Measurements from ENCODE around the gene IL1RAPL1. TPM values are rescaled to one million over a fixed set of nuclear protein-coding genes. Genes with fewer than 3 reads are reported as not detected.
"Not testable (repeated sequence)": the region's sequence is repeated elsewhere in the genome, so short reads cannot be mapped to it uniquely, and the experiment has no call there.

The IL1RAPL1 gene
- total and polyA plus RNA-seq, 5 donors, result 0.48 to 3.1 (median 2.4) TPM

GRCh38 chrX:29315931-29316330 lies 728.7 kb downstream of the IL1RAPL1 start:
- Histone ChIP-seq H3K4me1 (ENCODE audit: control insufficient read depth, insufficient read depth, low read length) (no peaks in the 10 kb centered on the region), H3K27ac (ENCODE audit: low read length) (no peak overlapping the region), H3K9me3 (ENCODE audit: control insufficient read depth, low read length) (no peaks in the 10 kb centered on the region), H3K27me3 (ENCODE audit: control insufficient read depth, insufficient read depth) (no peaks in the 10 kb centered on the region), H3K4me3 (ENCODE audit: low read length) (no peak overlapping the region)
- DNase-seq, result no peak
- intact Hi-C loops (cut with DNase I), result no loop called here
- no peak for ATAC-seq
- WGBS, result 69% methylated on average over 3 of the region's 3 CpGs

GRCh38 chrX:29318012-29318411 lies 730.8 kb downstream of the IL1RAPL1 start:
- Histone ChIP-seq H3K9me3 (ENCODE audit: control insufficient read depth, low read length) (no peaks in the 10 kb centered on the region), H3K4me1 (ENCODE audit: control insufficient read depth, insufficient read depth, low read length) (no peaks in the 10 kb centered on the region), H3K4me3 (ENCODE audit: low read length) (no peak overlapping the region), H3K27ac (ENCODE audit: low read length) (no peak overlapping the region), H3K27me3 (ENCODE audit: control insufficient read depth, insufficient read depth) (no peaks in the 10 kb centered on the region)
- DNase-seq (no peak), ATAC-seq (no peak)
- WGBS, result 77% methylated on average over 1 of the region's 1 CpG
- intact Hi-C loops (cut with DNase I), result no loop called here

GRCh38 chrX:29332429-29332828 lies 745.2 kb downstream of the IL1RAPL1 start:
- H3K9me3 ChIP-seq (ENCODE audit: control insufficient read depth, low read length); H3K4me1 ChIP-seq (ENCODE audit: control insufficient read depth, insufficient read depth, low read length); H3K4me3 ChIP-seq (ENCODE audit: low read length); DNase-seq; intact Hi-C loops (cut with DNase I); ATAC-seq; H3K27me3 ChIP-seq (ENCODE audit: control insufficient read depth, insufficient read depth); H3K27ac ChIP-seq (ENCODE audit: low read length): not testable (repeated sequence)
- WGBS, result 92% methylated on average over 3 of the region's 3 CpGs

- H3K27ac ChIP-seq (ENCODE audit: low read length); ATAC-seq; DNase-seq; H3K27me3 ChIP-seq (ENCODE audit: control insufficient read depth, insufficient read depth); intact Hi-C loops (cut with DNase I); H3K4me1 ChIP-seq (ENCODE audit: control insufficient read depth, insufficient read depth, low read length); H3K4me3 ChIP-seq (ENCODE audit: low read length); H3K9me3 ChIP-seq (ENCODE audit: control insufficient read depth, low read length): not testable (repeated sequence)
- WGBS, result 93% methylated on average over 11 of the region's 27 CpGs
These were observed 745.8 kb downstream of the IL1RAPL1 start for GRCh38 chrX:29333091-29333490.

- Histone ChIP-seq H3K9me3 (ENCODE audit: control insufficient read depth, low read length) (no peaks in the 10 kb centered on the region), H3K4me3 (ENCODE audit: low read length) (no peak overlapping the region), H3K27me3 (ENCODE audit: control insufficient read depth, insufficient read depth) (no peaks in the 10 kb centered on the region), H3K4me1 (ENCODE audit: control insufficient read depth, insufficient read depth, low read length) (no peaks in the 10 kb centered on the region), H3K27ac (ENCODE audit: low read length) (no peak overlapping the region)
- intact Hi-C loops (cut with DNase I), result no loop called here
- DNase-seq, result no peak
- no peak for ATAC-seq
These were observed 761.0 kb downstream of the IL1RAPL1 start for GRCh38 chrX:29348288-29348687.

GRCh38 chrX:29359276-29359675 lies 772.0 kb downstream of the IL1RAPL1 start:
- H3K4me1 ChIP-seq (ENCODE audit: control insufficient read depth, insufficient read depth, low read length), result no peaks in the 10 kb centered on the region
- no peaks in the 10 kb centered on the region for H3K27me3 ChIP-seq (ENCODE audit: control insufficient read depth, insufficient read depth)
- WGBS, result 43% methylated on average over 1 of the region's 1 CpG
- no peak overlapping the region for H3K27ac ChIP-seq (ENCODE audit: low read length)
- DNase-seq (no peak), ATAC-seq (peak in 1 of 2 donors; percentile 49)
- no peak overlapping the region for H3K4me3 ChIP-seq (ENCODE audit: low read length)
- no peaks in the 10 kb centered on the region for H3K9me3 ChIP-seq (ENCODE audit: control insufficient read depth, low read length)
- intact Hi-C loops (cut with DNase I), result no loop called here

GRCh38 chrX:29374765-29375164 lies 787.5 kb downstream of the IL1RAPL1 start:
- ATAC-seq; DNase-seq; intact Hi-C loops (cut with DNase I); H3K27me3 ChIP-seq (ENCODE audit: control insufficient read depth, insufficient read depth); H3K4me1 ChIP-seq (ENCODE audit: control insufficient read depth, insufficient read depth, low read length); H3K4me3 ChIP-seq (ENCODE audit: low read length); H3K27ac ChIP-seq (ENCODE audit: low read length); H3K9me3 ChIP-seq (ENCODE audit: control insufficient read depth, low read length): not testable (repeated sequence)

GRCh38 chrX:29376584-29376983 lies 789.3 kb downstream of the IL1RAPL1 start:
- Histone ChIP-seq H3K4me1 (ENCODE audit: control insufficient read depth, insufficient read depth, low read length) (no peaks in the 10 kb centered on the region), H3K4me3 (ENCODE audit: low read length) (no peak overlapping the region), H3K27ac (ENCODE audit: low read length) (no peak overlapping the region), H3K27me3 (ENCODE audit: control insufficient read depth, insufficient read depth) (no peaks in the 10 kb centered on the region), H3K9me3 (ENCODE audit: control insufficient read depth, low read length) (no peaks in the 10 kb centered on the region)
- WGBS, result 59% methylated on average over 1 of the region's 1 CpG
- ATAC-seq (no peak), DNase-seq (no peak)
- intact Hi-C loops (cut with DNase I), result no loop called here

- intact Hi-C loops (cut with DNase I), result no loop called here
These were observed 795.6 kb downstream of the IL1RAPL1 start for GRCh38 chrX:29382811-29383210.

GRCh38 chrX:29388509-29388908 lies 801.3 kb downstream of the IL1RAPL1 start:
- WGBS, result 89% methylated on average over 1 of the region's 1 CpG
- Histone ChIP-seq H3K4me3 (ENCODE audit: low read length) (no peak overlapping the region), H3K27ac (ENCODE audit: low read length) (no peak overlapping the region), H3K9me3 (ENCODE audit: control insufficient read depth, low read length) (no peaks in the 10 kb centered on the region), H3K27me3 (ENCODE audit: control insufficient read depth, insufficient read depth) (no peaks in the 10 kb centered on the region), H3K4me1 (ENCODE audit: control insufficient read depth, insufficient read depth, low read length) (no peaks in the 10 kb centered on the region)
- intact Hi-C loops (cut with DNase I), result no loop called here
- ATAC-seq (no peak), DNase-seq (no peak)

More at GRCh38 chrX:29382811-29383210, 795.6 kb downstream of the IL1RAPL1 start:
- Histone ChIP-seq H3K4me1 (ENCODE audit: control insufficient read depth, insufficient read depth, low read length) (no peaks in the 10 kb centered on the region), H3K27me3 (ENCODE audit: control insufficient read depth, insufficient read depth) (no peaks in the 10 kb centered on the region), H3K9me3 (ENCODE audit: control insufficient read depth, low read length) (no peaks in the 10 kb centered on the region), H3K4me3 (ENCODE audit: low read length) (no peak overlapping the region), H3K27ac (ENCODE audit: low read length) (no peak overlapping the region)
- ATAC-seq, result no peak
- DNase-seq, result no peak

- intact Hi-C loops (cut with DNase I), result no loop called here
- Histone ChIP-seq H3K9me3 (ENCODE audit: control insufficient read depth, low read length) (no peaks in the 10 kb centered on the region), H3K27me3 (ENCODE audit: control insufficient read depth, insufficient read depth) (no peaks in the 10 kb centered on the region), H3K27ac (ENCODE audit: low read length) (no peak overlapping the region), H3K4me1 (ENCODE audit: control insufficient read depth, insufficient read depth, low read length) (no peaks in the 10 kb centered on the region), H3K4me3 (ENCODE audit: low read length) (no peak overlapping the region)
- no peak for DNase-seq
- ATAC-seq, result no peak
These were observed 810.3 kb downstream of the IL1RAPL1 start for GRCh38 chrX:29397506-29397905.

- ATAC-seq, result no peak
- DNase-seq, result no peak
- Histone ChIP-seq H3K9me3 (ENCODE audit: control insufficient read depth, low read length) (no peaks in the 10 kb centered on the region), H3K4me3 (ENCODE audit: low read length) (no peak overlapping the region), H3K27ac (ENCODE audit: low read length) (no peak overlapping the region), H3K27me3 (ENCODE audit: control insufficient read depth, insufficient read depth) (no peaks in the 10 kb centered on the region), H3K4me1 (ENCODE audit: control insufficient read depth, insufficient read depth, low read length) (no peaks in the 10 kb centered on the region)
- 95% methylated on average over 4 of the region's 4 CpGs for WGBS
- intact Hi-C loops (cut with DNase I), result no loop called here
These were observed 820.1 kb downstream of the IL1RAPL1 start for GRCh38 chrX:29407357-29407756.

Data from right cardiac atrium (tissue), 5 donors.